ENCODE data around the gene ATP13A5.

Gene ATP13A5

GRCh38 chr3:193347521-193348501 is 30.7 kb downstream of the ATP13A5 start:
- no peak for DNase-seq (ENCODE audit: low spot score)

GRCh38 chr3:193346259-193346658 is 32.3 kb downstream of the ATP13A5 start:
- no peak for DNase-seq (ENCODE audit: low spot score)

DNA sequence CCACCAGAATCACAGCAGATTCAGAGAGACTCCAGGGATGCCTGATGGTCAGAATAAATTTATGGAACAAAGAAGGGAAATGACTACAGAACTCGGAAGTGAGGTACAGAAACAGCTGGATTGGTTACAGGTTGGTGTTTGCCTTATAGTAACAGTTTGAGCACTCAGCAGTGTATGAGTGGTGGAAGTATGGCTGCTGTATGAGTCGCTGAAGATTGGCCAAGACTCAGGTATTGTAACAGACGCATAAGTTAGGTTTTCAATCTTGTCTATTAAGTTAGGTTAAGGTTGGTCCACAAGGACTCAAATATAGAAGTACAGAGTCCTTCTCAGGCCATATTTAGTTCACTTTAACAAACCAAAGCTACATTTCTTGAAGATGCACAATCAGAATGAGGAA is 33.1 kb downstream of the ATP13A5 start:
- DNase-seq (ENCODE audit: low spot score): no peak

GRCh38 chr3:193344486-193344885 is 34.1 kb downstream of the ATP13A5 start:
- no peak for DNase-seq (ENCODE audit: low spot score)

DNA sequence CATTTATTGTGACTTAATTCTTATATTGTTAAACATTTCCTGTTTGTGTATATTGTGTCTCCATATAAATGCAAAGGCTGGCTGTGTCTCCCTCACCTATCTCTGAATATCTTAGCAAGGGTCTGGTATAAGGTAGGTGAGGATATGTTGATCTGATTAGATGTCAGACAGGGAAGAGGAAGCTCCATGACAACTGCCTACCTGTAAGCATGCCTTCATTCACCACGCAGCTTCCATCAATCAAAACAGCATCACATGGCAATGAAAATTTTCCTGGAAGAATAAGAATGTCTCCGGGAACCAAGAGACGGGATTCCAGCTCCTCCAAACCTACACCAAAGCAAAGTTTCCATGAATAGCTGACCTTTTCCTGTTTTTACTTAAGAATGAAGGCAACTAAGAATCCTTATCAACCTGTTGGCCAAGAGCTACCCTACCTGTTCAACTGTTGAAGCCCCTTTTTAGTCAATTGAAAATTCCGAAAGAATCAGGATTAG is 34.8 kb downstream of the ATP13A5 start:
- DNase-seq (ENCODE audit: low spot score): no peak

DNA sequence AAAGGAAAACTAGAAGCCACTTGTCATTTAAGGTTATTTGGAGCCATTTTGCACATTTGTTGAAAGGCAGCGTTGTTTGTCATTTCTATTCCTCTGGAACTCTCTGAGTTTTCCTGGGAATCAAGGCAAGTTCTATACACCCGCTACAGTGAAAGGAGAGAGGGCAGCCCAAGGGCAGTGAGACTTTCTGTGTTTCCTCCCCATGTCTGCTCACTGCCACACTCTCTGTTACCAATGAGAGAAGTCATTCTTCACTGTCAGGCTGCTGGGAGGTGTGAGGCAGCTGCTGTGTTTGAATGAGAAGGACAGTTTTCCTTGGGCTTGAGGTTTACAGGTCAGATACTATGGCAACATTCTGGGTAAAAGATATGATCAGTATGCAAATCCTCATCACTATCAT is 36.0 kb downstream of the ATP13A5 start:
- no peak for DNase-seq (ENCODE audit: low spot score)

GRCh38 chr3:193335031-193335430 is 43.5 kb downstream of the ATP13A5 start:
- peak; percentile 23 for DNase-seq (ENCODE audit: low spot score)

DNA sequence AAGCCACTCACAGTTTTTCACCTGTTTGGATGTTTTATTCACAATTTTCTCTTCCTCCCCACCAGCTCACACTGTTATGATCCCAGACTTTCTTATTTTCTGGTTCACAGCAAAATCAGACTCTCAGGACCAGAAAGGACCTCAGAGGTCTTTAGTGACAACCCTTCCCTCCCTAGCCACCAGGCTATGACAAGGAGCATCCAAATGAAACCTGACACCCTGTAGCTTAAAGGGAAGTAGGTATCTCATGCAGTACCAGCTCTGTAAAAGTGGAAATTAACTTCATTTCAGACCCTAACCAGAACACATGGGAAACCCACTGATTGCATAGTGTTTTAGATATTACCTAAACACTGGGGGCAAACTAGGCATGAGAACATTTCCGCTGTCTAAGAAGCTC is 45.3 kb downstream of the ATP13A5 start:
- DNase-seq (ENCODE audit: low spot score): no peak

DNA sequence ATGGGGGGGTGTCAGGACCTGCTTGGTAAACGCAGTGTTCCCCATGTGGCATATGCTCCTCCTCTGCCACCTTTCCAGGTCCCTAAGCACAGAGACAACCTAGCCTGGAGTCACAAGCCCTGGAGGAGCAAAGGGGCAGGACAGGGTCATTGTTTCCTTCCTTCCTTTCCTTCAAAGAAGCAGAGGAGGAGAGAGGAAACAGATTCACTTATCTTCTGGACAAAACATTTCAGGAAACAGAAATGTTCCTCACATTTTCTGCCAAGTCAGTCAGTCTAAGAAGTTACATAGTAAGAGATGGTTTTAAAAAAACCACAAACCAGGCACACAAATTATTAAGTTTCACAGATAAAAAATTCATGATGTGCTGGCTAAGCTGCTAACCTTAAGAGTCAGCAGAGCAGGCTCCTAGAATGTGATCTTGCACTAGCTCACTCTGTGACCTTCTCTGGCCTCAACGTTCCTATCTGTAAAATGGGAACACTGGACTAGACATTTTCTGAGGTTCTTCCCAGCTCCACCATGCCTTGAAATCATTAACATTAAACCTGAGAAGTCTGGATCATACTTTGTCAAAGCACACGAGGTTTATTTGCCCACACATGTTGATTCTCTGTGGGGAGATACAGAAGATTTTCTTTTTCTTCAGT is 47.9 kb downstream of the ATP13A5 start:
- DNase-seq (ENCODE audit: low spot score): no peak

DNA sequence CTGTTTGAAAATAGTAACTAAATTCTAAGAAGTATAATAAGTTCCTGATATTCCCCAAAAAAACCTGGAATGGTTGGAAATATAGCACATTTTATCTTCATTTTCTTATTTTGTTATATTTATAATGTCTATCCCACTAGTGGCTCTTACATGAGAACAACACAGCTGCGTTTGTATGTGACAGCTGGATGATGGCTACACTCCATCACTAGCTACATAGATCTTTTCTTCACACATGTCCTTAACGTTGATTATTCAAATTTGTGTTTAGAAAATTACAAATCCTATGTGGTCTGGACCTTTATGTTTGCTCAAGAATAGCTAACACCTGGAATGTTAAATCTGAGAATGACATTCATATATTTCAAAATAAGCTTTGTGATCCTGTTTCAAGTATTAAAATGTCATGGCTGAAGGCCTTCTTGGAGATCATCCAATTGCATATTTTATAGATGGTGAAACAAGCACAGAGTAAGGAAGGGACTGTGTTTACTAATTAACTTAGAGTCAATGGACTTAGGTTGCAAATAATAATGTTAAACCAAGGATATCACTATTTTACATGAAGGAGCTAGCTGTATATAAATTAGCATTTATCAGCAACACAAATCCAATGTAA is 60.8 kb downstream of the ATP13A5 start:
- no peak for DNase-seq (ENCODE audit: low spot score)

GRCh38 chr3:193314161-193314560 is 64.4 kb downstream of the ATP13A5 start:
- no peak for DNase-seq (ENCODE audit: low spot score)

DNA sequence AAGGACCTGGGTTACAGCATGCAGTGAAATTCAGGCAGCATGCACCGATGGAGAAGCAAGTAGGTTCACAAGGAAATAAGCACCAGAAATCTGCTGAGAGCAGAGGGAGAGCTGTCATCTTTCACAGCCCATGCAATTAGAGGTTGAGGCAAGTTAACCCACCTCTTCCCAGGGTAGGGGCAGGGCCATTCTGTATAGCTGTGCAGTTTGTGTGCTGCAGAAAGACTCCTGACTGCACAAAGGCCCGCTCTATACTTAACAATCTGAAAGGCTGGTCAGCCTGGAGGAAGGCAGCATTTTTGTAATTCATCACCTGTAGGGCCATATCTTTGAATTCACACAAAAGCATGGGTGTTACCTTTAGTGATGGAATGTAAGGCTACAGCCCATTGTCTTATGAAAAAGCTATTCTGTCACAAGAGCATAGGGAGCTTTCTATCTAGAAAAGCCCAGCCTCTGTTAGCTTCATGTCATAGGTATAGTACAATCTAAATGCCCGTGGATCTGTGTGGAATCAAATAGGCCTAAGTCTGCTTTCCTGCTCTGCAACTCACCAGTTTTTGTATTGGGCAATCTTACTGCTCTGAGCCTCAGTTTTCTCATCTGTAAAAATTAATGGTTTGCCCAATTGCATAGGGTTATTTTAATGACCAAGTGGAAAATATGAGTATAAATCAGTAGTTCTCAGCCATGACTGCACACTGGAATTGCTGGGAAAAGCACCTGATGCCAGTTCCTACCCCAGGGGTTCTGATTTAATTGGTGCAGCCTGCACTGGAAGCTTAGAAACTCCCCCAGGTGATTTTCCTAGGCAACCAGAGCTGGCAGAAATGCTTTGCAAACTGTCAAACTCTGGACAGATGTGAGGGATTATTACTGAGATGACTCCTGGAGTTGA is 65.2 kb downstream of the ATP13A5 start:
- DNase-seq (ENCODE audit: low spot score): no peak

- no peak for DNase-seq (ENCODE audit: low spot score)
Measured at GRCh38 chr3:193310914-193311723, 67.4 kb downstream of the ATP13A5 start.

- no peak for DNase-seq (ENCODE audit: low spot score)
Measured at GRCh38 chr3:193305356-193305755, 73.2 kb downstream of the ATP13A5 start.

DNA sequence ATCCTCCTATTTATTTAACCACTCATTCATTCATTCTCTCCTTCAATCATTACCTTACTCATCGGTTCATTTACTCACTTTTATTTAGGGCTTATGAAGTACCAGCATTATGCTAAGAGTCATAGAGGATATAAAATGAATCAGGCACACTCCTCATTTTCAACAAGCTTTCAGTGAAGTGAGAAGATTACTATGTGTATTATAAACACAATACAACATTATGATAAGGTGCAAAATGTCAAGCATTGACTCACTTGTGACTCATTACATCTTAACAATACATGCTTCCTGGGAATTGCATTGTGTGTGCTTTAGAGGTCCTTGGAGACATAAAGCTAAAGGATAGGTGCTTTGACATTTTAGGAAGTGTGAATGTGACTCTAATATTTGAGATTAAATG is 77.1 kb downstream of the ATP13A5 start:
- DNase-seq (ENCODE audit: low spot score): peak; percentile 79

DNA sequence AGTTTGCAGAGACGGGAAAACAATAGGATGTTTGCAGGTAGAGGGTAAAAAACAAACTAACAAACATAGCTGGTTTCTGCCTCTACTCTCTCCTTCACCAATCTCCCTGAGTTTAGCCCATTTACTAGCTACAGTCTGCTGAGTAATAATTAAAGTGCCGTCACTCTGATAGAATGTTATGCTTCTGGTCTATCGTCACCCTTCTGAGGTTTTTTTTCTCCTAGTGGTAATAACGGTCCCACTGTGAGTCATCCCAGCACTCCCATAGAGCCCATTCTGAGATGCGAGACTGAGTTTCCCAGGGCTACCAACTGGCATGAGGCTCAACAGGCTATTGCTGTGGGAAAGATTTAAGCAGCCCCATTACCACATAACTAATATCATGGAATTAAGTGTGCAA is 81.1 kb downstream of the ATP13A5 start:
- DNase-seq (ENCODE audit: low spot score): peak; percentile 66

DNA sequence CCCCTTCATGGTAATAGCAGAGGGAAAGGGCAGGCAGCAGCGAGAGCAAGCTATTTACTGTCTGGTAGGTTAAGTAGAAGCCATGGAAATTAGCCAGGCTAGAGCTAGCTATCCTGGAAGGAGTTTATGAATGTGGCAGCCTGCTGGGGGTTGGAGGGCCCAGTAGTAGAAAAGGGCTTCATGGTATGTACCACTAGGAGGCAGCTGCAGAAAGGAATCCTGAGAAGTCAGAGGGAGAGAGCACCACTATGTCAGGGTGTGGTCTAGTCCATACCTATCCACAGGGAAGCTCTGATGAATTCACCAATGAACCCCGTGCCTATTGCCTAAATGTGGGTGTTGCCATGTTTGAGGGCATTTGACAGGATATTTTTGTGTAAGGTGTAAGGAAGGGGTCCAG is 82.6 kb downstream of the ATP13A5 start:
- DNase-seq (ENCODE audit: low spot score): no peak

DNA sequence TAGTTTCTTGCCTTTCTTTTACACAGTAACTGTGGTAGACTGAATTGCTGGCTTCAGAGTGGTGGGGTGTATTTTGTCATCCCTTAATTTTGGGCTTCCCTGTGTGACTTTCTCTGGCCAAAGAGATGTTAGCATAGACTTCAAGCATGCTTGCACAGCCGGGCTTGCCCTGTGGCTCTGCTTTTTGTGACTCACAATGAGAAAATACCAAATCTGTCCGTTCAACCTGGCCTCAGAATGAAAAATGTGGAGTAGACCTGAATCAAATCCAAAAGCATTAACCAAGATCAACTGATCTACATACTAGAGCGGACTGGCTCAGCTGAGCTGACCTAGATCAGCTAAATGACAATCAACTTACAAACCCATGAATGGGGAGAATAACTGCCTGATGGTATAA is 86.2 kb downstream of the ATP13A5 start:
- no peak for DNase-seq (ENCODE audit: low spot score)

DNA sequence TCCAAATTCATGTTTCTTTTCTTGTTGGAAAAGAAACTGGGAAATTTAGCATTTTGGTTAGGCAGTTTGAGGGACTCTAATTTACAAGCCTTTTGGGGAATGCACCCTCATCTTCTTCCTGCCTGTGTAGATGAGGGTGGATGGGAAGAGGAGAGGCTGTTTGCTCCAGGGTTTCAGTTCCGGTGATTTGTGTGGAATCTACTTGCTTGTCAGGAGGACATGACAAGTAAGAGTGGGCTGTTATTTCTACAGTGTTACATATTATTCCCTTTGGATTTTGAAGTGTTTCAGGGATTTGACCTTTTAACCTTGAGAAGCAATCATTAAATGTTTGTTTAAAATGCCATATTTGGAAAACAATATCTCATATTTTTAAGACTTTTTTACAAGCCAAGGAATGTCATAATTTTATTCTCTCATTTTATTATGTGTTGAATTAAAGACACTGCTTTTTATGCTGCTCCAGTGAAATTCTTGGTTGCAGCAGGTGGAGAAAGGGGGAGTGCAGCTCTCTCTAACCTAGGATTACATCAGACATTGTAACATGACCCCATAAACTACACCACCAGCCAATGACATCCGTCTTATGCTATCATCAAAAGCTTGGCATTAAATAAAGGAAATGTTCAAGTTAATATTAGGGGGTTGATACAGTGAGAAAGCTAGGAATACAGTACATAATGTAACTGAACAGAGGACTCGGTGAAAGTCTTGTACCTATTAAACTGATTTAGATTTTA is 107.3 kb downstream of the ATP13A5 start:
- DNase-seq (ENCODE audit: low spot score): no peak

DNA sequence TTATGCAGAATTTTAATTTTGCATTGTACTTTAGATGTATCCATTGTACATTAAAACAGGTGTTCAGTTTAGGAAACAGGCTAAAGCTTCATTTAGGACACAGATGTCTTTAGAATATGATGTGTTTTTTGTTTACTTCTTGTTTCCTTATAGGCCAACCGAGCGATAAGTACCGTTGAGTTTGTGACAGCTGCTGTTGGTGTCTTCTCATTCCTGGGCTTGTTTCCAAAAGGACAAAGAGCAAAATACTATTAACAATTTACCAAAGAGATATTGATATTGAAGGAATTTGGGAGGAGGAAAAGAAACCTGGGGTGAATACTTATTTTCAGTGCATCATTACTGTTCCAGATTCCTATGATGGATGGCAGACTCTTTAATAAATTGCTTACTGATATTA is 108.1 kb downstream of the ATP13A5 start:
- no peak for DNase-seq (ENCODE audit: low spot score)
